HL-60 (cell line): ENCODE results near the gene GNAL.

ENCODE experiments used
- CTCF ChIP-seq: IDR thresholded peaks from one replicate; pipeline ENCODE4 v1.5.1; 2011; ENCODE audit warnings: low read length, control low read depth, inconsistent platforms; ENCODE audit not compliant: insufficient read depth
- GABPA ChIP-seq: IDR thresholded peaks from 2 replicates; pipeline ENCODE4 v1.6.1; 2012; ENCODE audit warnings: low read depth
- POLR2AphosphoS5 ChIP-seq: IDR thresholded peaks from 2 replicates; pipeline ENCODE4 v1.6.1; 2012; ENCODE audit warnings: low read depth
- REST ChIP-seq: IDR thresholded peaks from 2 replicates; pipeline ENCODE4 v1.6.1; 2012; ENCODE audit warnings: low read depth; ENCODE audit not compliant: insufficient replicate concordance

- TF ChIP-seq CTCF: no peak
- no peak for TF ChIP-seq REST
- no peak for TF ChIP-seq GABPA
- no peak for TF ChIP-seq POLR2AphosphoS5
These were observed 177.7 kb downstream of the GNAL start for GRCh38 chr18:11866764-11867163.
